ENCODE measurements around the gene MCCC1. TPM values are rescaled to one million over a fixed set of nuclear protein-coding genes. Genes with fewer than 3 reads are reported as not detected.
"Not testable (repeated sequence)": the region's sequence is repeated elsewhere in the genome, so short reads cannot be mapped to it uniquely, and the experiment has no call there.

Gene MCCC1
- total RNA-seq, 1 donor from 2014 or later = 37.9 TPM

DNA sequence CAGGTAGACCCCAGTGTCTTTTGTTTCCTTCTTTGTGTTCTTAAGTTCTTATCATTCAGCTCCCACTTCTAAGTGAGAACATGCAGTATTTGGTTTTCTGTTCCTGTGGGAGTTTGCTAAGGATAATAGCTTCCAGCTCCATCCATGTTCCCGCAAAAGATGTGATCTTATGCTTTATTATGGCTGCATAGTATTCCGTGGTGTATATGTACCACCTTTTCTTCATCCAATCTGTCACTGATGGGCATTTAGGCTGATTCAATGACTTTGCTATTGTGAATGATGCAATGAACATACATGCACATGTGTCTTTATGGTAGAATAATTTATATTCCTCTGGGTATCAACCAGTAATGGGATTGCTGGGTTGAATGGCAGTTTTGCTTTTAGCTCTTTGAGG is 24.4 kb downstream of the MCCC1 start:
- Mint-ChIP-seq H3K4me1 (ENCODE audit: unreplicated experiment) (peaks cover 17% of the 10 kb centered on the region), H3K4me3 (ENCODE audit: unreplicated experiment) (peak overlapping the region; percentile 27), H3K9me3 (ENCODE audit: unreplicated experiment) (peaks cover 21% of the 10 kb centered on the region), H3K27ac (ENCODE audit: unreplicated experiment) (peak overlapping the region; percentile 35), H3K27me3 (ENCODE audit: unreplicated experiment) (no peaks in the 10 kb centered on the region), H3K36me3 (ENCODE audit: unreplicated experiment) (peaks cover 43% of the 10 kb centered on the region)
- DNase-seq (ENCODE audit: extremely low spot score, unreplicated experiment) = no peak
- TF ChIP-seq, protein P1, sequence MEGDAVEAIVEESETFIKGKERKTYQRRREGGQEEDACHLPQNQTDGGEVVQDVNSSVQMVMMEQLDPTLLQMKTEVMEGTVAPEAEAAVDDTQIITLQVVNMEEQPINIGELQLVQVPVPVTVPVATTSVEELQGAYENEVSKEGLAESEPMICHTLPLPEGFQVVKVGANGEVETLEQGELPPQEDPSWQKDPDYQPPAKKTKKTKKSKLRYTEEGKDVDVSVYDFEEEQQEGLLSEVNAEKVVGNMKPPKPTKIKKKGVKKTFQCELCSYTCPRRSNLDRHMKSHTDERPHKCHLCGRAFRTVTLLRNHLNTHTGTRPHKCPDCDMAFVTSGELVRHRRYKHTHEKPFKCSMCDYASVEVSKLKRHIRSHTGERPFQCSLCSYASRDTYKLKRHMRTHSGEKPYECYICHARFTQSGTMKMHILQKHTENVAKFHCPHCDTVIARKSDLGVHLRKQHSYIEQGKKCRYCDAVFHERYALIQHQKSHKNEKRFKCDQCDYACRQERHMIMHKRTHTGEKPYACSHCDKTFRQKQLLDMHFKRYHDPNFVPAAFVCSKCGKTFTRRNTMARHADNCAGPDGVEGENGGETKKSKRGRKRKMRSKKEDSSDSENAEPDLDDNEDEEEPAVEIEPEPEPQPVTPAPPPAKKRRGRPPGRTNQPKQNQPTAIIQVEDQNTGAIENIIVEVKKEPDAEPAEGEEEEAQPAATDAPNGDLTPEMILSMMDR (IDR thresholded peaks at IDR 0.05) = no peak

DNA sequence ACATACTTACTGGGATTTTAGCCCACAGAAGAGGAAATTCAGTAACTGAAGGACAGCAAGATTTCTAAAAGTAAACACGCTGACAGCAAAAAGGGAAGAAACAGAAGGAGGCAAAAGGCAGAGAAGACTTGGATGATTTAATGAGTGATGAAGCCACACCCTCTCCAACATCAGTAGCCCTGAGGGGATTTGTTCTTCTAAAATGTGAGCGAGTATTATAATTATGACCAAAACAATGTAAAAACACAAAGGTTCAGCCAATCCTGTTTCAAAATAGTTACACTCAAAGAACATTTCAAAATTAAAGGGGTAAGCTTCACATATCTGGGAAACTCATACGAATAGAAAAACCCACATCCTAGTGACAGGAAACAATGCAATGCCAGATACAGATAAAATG is 25.0 kb downstream of the MCCC1 start:
- H3K27ac Mint-ChIP-seq (ENCODE audit: unreplicated experiment) = peak overlapping the region; percentile 72
- no peak for DNase-seq (ENCODE audit: extremely low spot score, unreplicated experiment)

DNA sequence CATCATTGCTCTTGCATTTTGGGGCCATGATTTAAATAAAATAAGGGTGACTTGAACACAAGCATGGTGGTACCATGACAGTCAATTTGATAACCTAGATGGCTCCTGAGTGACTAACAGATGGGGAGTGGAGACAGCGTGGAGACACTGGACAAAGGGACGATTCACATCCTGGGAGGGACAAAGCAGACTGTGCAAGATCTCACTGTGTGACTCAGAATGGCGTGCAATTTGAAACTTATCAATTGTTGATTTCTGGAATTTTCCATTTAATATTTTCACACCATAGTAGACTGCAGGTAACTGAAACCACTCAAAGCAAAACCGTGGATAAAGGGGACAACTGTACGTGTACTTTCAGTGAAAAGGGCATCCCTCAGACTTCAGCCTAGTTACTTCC is 25.5 kb downstream of the MCCC1 start:
- Mint-ChIP-seq H3K9me3 (ENCODE audit: unreplicated experiment) (peaks cover 14% of the 10 kb centered on the region), H3K27ac (ENCODE audit: unreplicated experiment) (peak overlapping the region; percentile 72), H3K4me1 (ENCODE audit: unreplicated experiment) (peaks cover 17% of the 10 kb centered on the region), H3K4me3 (ENCODE audit: unreplicated experiment) (peak overlapping the region; percentile 31), H3K36me3 (ENCODE audit: unreplicated experiment) (peaks cover 33% of the 10 kb centered on the region), H3K27me3 (ENCODE audit: unreplicated experiment) (no peaks in the 10 kb centered on the region)
- TF ChIP-seq, protein P1 (IDR thresholded peaks at IDR 0.05) = no peak
- DNase-seq (ENCODE audit: extremely low spot score, unreplicated experiment) = no peak

More for the DNA sequence above, 25.0 kb downstream of the MCCC1 start:
- no peaks in the 10 kb centered on the region for H3K27me3 Mint-ChIP-seq (ENCODE audit: unreplicated experiment)
- peak overlapping the region; percentile 31 for H3K4me3 Mint-ChIP-seq (ENCODE audit: unreplicated experiment)
- TF ChIP-seq, protein P1 (IDR thresholded peaks at IDR 0.05) = no peak
- H3K4me1 Mint-ChIP-seq (ENCODE audit: unreplicated experiment) = peaks cover 17% of the 10 kb centered on the region
- H3K36me3 Mint-ChIP-seq (ENCODE audit: unreplicated experiment) = peaks cover 37% of the 10 kb centered on the region
- peaks cover 19% of the 10 kb centered on the region for H3K9me3 Mint-ChIP-seq (ENCODE audit: unreplicated experiment)

DNA sequence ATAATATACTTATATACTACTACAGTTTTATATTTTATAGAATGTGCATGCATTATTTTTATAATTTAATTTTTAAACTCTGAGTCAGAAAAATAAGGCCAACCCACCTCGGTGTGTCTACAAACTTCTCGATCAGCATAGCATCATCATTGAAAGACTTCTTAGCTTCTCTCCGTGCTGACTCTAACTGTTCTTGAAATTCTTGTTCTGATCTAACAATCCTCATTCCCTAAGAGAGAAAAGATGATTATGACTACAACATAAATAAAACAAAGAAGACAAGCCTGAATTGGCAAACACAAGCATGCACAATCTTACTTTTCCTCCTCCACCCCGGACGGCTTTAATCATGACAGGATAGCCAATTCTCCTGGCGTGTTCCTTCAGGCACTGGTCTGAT is 28.4 kb downstream of the MCCC1 start:
- TF ChIP-seq, protein P1 (IDR thresholded peaks at IDR 0.05) = no peak
- H3K4me3 Mint-ChIP-seq (ENCODE audit: unreplicated experiment) = no peak overlapping the region
- peaks cover 22% of the 10 kb centered on the region for H3K36me3 Mint-ChIP-seq (ENCODE audit: unreplicated experiment)

DNA sequence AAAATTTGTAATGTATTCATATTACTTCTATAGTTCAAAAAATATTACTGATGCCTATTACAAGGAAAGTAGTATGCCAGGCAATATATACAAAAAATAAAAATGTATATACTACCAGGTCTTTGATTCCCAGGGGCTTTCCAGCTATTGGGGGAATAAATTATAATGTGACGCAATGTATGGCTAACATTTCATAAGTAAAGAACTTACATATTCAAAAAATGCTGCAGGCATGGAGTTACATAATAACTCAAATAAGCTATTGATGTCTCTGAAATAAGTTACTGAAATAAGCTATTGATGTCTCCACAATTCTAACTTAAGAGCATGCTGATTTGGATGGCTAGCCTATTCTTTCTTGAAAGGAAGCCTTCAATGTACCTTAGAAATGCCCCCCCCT is 30.2 kb downstream of the MCCC1 start:
- Mint-ChIP-seq H3K27me3 (ENCODE audit: unreplicated experiment) (no peaks in the 10 kb centered on the region), H3K4me1 (ENCODE audit: unreplicated experiment) (peaks cover 9% of the 10 kb centered on the region), H3K9me3 (ENCODE audit: unreplicated experiment) (no peaks in the 10 kb centered on the region), H3K27ac (ENCODE audit: unreplicated experiment) (no peak overlapping the region), H3K36me3 (ENCODE audit: unreplicated experiment) (peaks cover 31% of the 10 kb centered on the region), H3K4me3 (ENCODE audit: unreplicated experiment) (no peak overlapping the region)
- TF ChIP-seq, protein P1 (IDR thresholded peaks at IDR 0.05) = no peak
- no peak for DNase-seq (ENCODE audit: extremely low spot score, unreplicated experiment)

More for the DNA sequence above, 28.4 kb downstream of the MCCC1 start:
- no peak for DNase-seq (ENCODE audit: extremely low spot score, unreplicated experiment)
- H3K4me1 Mint-ChIP-seq (ENCODE audit: unreplicated experiment) = peaks cover 17% of the 10 kb centered on the region
- H3K9me3 Mint-ChIP-seq (ENCODE audit: unreplicated experiment) = no peaks in the 10 kb centered on the region
- no peaks in the 10 kb centered on the region for H3K27me3 Mint-ChIP-seq (ENCODE audit: unreplicated experiment)
- no peak overlapping the region for H3K27ac Mint-ChIP-seq (ENCODE audit: unreplicated experiment)

DNA sequence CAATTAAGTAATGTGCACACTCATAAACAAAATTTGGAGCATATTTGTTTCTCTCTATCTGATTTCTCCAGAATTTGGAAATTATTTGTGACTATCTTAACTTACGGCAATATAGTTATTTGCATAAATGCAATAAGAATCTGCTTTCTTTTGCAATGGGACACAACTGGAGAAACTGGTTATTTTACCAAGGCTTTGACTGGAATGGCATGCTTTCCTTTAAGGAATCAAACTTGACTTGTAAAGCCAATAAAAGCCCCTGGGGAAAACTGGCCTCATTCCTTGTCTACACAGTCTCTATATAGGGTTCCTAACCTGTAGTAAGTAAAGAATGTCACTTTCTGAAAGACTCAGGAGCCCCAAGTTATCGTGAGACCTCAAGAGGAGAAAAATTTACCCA is 32.4 kb downstream of the MCCC1 start:
- not testable (repeated sequence) for H3K27ac Mint-ChIP-seq (ENCODE audit: unreplicated experiment); H3K9me3 Mint-ChIP-seq (ENCODE audit: unreplicated experiment); DNase-seq (ENCODE audit: extremely low spot score, unreplicated experiment); H3K4me1 Mint-ChIP-seq (ENCODE audit: unreplicated experiment); H3K4me3 Mint-ChIP-seq (ENCODE audit: unreplicated experiment); H3K27me3 Mint-ChIP-seq (ENCODE audit: unreplicated experiment)
- H3K36me3 Mint-ChIP-seq (ENCODE audit: unreplicated experiment) = peaks cover 38% of the 10 kb centered on the region
